HEK293 (cell line): ENCODE results near the gene MAML2.

ENCODE experiments used
- CTCF ChIA-PET: fragments of 350-600 bp; formaldehyde crosslinking; extraction: SDS; loops from one replicate; lab custom pipeline; 2021; ENCODE audit warnings: antibody characterized with exemption; lab: Yijun Ruan, JAX
- POLR2A ChIA-PET: fragments of 300-600 bp; formaldehyde crosslinking; extraction: SDS; loops from one replicate; lab custom pipeline; 2020; ENCODE audit warnings: antibody characterized with exemption, inconsistent platforms; lab: Yijun Ruan, JAX
- H3K27ac ChIP-seq: fragments of 200-500 bp; sonication (Bioruptor generic); 2 replicates; pipeline ENCODE4 v1.5.1; 2014; ENCODE audit warnings: low read depth, low read length, control low read depth, inconsistent platforms; ENCODE audit errors: extremely low read depth
- H3K36me3 ChIP-seq, 2 experiments: fragments of 200-500 bp in 1 of 2; sonication (Bioruptor generic) in 1 of 2; 1 replicate in 1 of 2; 2 replicates in 1 of 2; pipeline ENCODE4 v1.5.1; 2014 to 2017; ENCODE audit warnings: inconsistent platforms in 2 of 2, low read length in 2 of 2; ENCODE audit not compliant: control insufficient read depth in 2 of 2, insufficient read depth in 1 of 2
- H3K4me1 ChIP-seq: fragments of 200-500 bp; sonication (Bioruptor generic); 2 replicates; pipeline ENCODE4 v1.5.1; 2014; ENCODE audit warnings: mild to moderate bottlenecking, low read length, inconsistent platforms; ENCODE audit not compliant: control insufficient read depth, insufficient read depth
- H3K4me3 ChIP-seq: 2 replicates; pipeline ENCODE4 v1.5.1; 2011; ENCODE audit warnings: low read depth, mild to moderate bottlenecking, control low read depth, low read length, moderate library complexity
- H3K9me3 ChIP-seq: fragments of 200-500 bp; sonication (Bioruptor generic); 2 replicates; pipeline ENCODE4 v1.5.1; 2014; ENCODE audit warnings: low read depth, low read length, inconsistent platforms; ENCODE audit not compliant: control insufficient read depth, insufficient read depth
- EGR2 ChIP-seq: fragments of 450-650 bp; formaldehyde crosslinking; IDR thresholded peaks from 2 replicates; pipeline ENCODE4 v1.5.1; 2016; ENCODE audit warnings: low read depth, missing biosample characterization, missing genetic modification characterization
- GLI2 ChIP-seq: fragments of 450-650 bp; formaldehyde crosslinking; IDR thresholded peaks from 2 replicates; pipeline ENCODE4; 2017; ENCODE audit warnings: missing biosample characterization, missing genetic modification characterization, low read depth, borderline replicate concordance
- IKZF3 ChIP-seq: fragments of 450-650 bp; IDR thresholded peaks from 2 replicates; pipeline ENCODE4 v1.5.0; 2018; ENCODE audit warnings: missing biosample characterization, mild to moderate bottlenecking, missing genetic modification characterization, moderate library complexity
- PRDM1 ChIP-seq: fragments of 450-650 bp; formaldehyde crosslinking; IDR thresholded peaks from 2 replicates; pipeline ENCODE4; 2016; ENCODE audit warnings: missing biosample characterization, missing genetic modification characterization
- SALL2 ChIP-seq: fragments of 450-650 bp; formaldehyde crosslinking; IDR thresholded peaks from 2 replicates; pipeline ENCODE4 v1.5.0; 2017; ENCODE audit warnings: missing biosample characterization, mild to moderate bottlenecking, missing genetic modification characterization, borderline replicate concordance
- SP2 ChIP-seq: fragments of 450-650 bp; formaldehyde crosslinking; IDR thresholded peaks from 2 replicates; pipeline ENCODE4 v1.5.1; 2016; ENCODE audit warnings: missing biosample characterization, missing genetic modification characterization
- TRIM28 ChIP-seq: IDR thresholded peaks from 2 replicates; pipeline ENCODE4 v1.6.1; 2011; ENCODE audit warnings: low read length, control low read depth, borderline replicate concordance
- ZFHX2 ChIP-seq: fragments of 450-650 bp; formaldehyde crosslinking; conservative IDR thresholded peaks from 2 replicates; pipeline ENCODE4 v1.5.1; 2016; ENCODE audit warnings: missing biosample characterization, missing genetic modification characterization
- ZNF2 ChIP-seq: fragments of 450-650 bp; formaldehyde crosslinking; IDR thresholded peaks from 2 replicates; pipeline ENCODE4 v1.5.1; 2016; ENCODE audit warnings: missing biosample characterization, missing genetic modification characterization
- ZNF202 ChIP-seq: fragments of 450-650 bp; formaldehyde crosslinking; IDR thresholded peaks from 2 replicates; pipeline ENCODE4 v1.5.1; 2016; ENCODE audit warnings: missing biosample characterization, missing genetic modification characterization, borderline replicate concordance
- ZNF311 ChIP-seq: fragments of 450-650 bp; formaldehyde crosslinking; IDR thresholded peaks from 2 replicates; pipeline ENCODE4 v1.5.1; 2017; ENCODE audit warnings: missing biosample characterization, missing genetic modification characterization, borderline replicate concordance
- ZNF341 ChIP-seq: fragments of 450-650 bp; formaldehyde crosslinking; IDR thresholded peaks from 2 replicates; pipeline ENCODE4; 2016; ENCODE audit warnings: low read depth, missing biosample characterization, missing genetic modification characterization
- ZNF354C ChIP-seq: fragments of 450-650 bp; formaldehyde crosslinking; IDR thresholded peaks from 2 replicates; pipeline ENCODE4 v1.5.1; 2016; ENCODE audit warnings: missing biosample characterization, missing genetic modification characterization, low read depth, borderline replicate concordance
- ZNF521 ChIP-seq: fragments of 450-650 bp; formaldehyde crosslinking; IDR thresholded peaks from 2 replicates; pipeline ENCODE4 v1.5.1; 2017; ENCODE audit warnings: missing biosample characterization, mild to moderate bottlenecking, missing genetic modification characterization
- ZNF660 ChIP-seq: fragments of 450-650 bp; IDR thresholded peaks from 2 replicates; pipeline ENCODE4 v1.5.1; 2018; ENCODE audit warnings: missing biosample characterization, mild to moderate bottlenecking, missing genetic modification characterization
- ZNF768 ChIP-seq: fragments of 450-650 bp; formaldehyde crosslinking; IDR thresholded peaks from 2 replicates; pipeline ENCODE4 v1.5.1; 2018; ENCODE audit warnings: missing biosample characterization, mild to moderate bottlenecking, missing genetic modification characterization
- ZNF776 ChIP-seq: fragments of 450-650 bp; formaldehyde crosslinking; IDR thresholded peaks from 2 replicates; pipeline ENCODE4 v1.5.0; 2017; ENCODE audit warnings: missing biosample characterization, missing genetic modification characterization, borderline replicate concordance
- ZSCAN23 ChIP-seq: fragments of 450-650 bp; formaldehyde crosslinking; IDR thresholded peaks from 2 replicates; pipeline ENCODE4 v1.5.1; 2016; ENCODE audit warnings: missing biosample characterization, missing genetic modification characterization
- ZSCAN30 ChIP-seq: fragments of 450-650 bp; IDR thresholded peaks from 2 replicates; pipeline ENCODE4 v1.5.1; 2018; ENCODE audit warnings: missing biosample characterization, mild to moderate bottlenecking, missing genetic modification characterization, moderate library complexity
- ZXDB ChIP-seq: fragments of 450-650 bp; formaldehyde crosslinking; IDR thresholded peaks from 2 replicates; pipeline ENCODE4 v1.5.1; 2016; ENCODE audit warnings: missing biosample characterization, missing genetic modification characterization
- TF ChIP-seq, protein P1 (sequence below): fragments of 450-650 bp; formaldehyde crosslinking; IDR thresholded peaks from 2 replicates; pipeline ENCODE4 v1.5.1; 2016; ENCODE audit warnings: missing biosample characterization, missing genetic modification characterization
- TF ChIP-seq, protein P2 (sequence below): fragments of 450-650 bp; formaldehyde crosslinking; IDR thresholded peaks from 2 replicates; pipeline ENCODE4 v1.5.1; 2016; ENCODE audit warnings: missing biosample characterization, missing genetic modification characterization
- TF ChIP-seq, protein P3 (sequence below): fragments of 450-650 bp; formaldehyde crosslinking; IDR thresholded peaks from 2 replicates; pipeline ENCODE4 v1.5.1; 2016; ENCODE audit warnings: missing biosample characterization, missing genetic modification characterization
- TF ChIP-seq, protein P4 (sequence below): fragments of 450-650 bp; formaldehyde crosslinking; IDR thresholded peaks from 2 replicates; pipeline ENCODE4 v1.5.1; 2017; ENCODE audit warnings: missing biosample characterization, missing genetic modification characterization

Gene MAML2

DNA sequence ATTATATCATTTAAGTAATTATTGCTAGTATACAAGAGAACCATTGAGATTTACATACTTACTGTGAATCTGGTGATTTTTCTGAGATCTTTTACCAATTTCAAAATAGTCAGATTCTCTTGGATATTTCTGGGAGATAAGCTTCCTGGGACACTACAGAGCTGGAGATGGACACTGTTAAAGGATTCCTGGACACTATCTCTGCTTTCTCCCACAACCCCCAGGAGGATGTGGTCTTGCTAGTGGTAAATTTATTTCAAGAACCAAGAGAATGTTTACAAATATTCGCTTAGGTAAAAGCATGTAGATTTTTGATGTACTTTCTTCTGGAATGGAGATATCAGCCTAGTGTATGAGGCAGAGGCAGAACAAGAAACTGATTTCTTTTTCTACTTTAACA is 33.8 kb upstream of the MAML2 start:
- Histone ChIP-seq H3K9me3 (no peaks in the 10 kb centered on the region), H3K36me3 (peaks cover 0 to 37% of the 10 kb centered on the region in 2 experiments; a peak in 1 of 3 replicates), H3K27ac (no peak overlapping the region), H3K4me3 (no peak overlapping the region), H3K4me1 (no peaks in the 10 kb centered on the region)
- ChIA-PET POLR2A (no interaction called here), CTCF (no interaction called here)
- TF ChIP-seq, protein P1, sequence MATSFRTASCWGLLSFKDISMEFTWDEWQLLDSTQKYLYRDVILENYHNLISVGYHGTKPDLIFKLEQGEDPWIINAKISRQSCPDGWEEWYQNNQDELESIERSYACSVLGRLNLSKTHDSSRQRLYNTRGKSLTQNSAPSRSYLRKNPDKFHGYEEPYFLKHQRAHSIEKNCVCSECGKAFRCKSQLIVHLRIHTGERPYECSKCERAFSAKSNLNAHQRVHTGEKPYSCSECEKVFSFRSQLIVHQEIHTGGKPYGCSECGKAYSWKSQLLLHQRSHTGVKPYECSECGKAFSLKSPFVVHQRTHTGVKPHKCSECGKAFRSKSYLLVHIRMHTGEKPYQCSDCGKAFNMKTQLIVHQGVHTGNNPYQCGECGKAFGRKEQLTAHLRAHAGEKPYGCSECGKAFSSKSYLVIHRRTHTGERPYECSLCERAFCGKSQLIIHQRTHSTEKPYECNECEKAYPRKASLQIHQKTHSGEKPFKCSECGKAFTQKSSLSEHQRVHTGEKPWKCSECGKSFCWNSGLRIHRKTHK (tag by site-specific recombination) = no peak
- TF ChIP-seq SALL2 (tag by site-specific recombination) (no peak), IKZF3 (tag by site-specific recombination) (no peak), ZXDB (tag by site-specific recombination) (no peak), ZNF341 (tag by site-specific recombination) (no peak)
- TF ChIP-seq, protein P2, sequence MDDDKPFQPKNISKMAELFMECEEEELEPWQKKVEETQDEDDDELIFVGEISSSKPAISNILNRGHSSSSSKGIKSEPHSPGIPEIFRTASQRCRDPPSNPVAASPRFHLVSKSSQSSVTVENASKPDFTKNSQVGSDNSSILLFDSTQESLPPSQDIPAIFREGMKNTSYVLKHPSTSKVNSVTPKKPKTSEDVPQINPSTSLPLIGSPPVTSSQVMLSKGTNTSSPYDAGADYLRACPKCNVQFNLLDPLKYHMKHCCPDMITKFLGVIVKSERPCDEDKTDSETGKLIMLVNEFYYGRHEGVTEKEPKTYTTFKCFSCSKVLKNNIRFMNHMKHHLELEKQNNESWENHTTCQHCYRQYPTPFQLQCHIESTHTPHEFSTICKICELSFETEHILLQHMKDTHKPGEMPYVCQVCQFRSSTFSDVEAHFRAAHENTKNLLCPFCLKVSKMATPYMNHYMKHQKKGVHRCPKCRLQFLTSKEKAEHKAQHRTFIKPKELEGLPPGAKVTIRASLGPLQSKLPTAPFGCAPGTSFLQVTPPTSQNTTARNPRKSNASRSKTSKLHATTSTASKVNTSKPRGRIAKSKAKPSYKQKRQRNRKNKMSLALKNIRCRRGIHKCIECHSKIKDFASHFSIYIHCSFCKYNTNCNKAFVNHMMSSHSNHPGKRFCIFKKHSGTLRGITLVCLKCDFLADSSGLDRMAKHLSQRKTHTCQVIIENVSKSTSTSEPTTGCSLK = no peak

DNA sequence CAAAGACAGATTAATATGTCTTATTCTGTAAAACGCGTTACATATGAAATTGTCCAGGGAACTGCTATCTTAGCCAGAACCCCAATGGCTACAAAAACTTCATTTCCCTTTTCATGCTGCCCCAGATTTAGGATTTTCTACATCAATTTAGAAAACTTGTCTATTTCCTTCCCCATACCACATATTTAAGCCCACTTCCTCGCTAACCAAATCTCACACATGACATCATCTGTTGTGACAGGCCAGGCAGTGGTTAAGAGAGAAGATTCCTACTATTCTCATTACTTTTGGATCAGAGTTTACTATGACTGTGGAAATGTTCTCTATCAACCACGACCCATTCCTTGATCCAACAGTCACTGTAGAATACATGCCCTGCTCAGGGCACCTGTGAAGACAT is 30.8 kb upstream of the MAML2 start:
- peaks cover 0 to 33% of the 10 kb centered on the region in 2 experiments; a peak in 1 of 3 replicates for H3K36me3 ChIP-seq
- CTCF ChIA-PET = no interaction called here
- TF ChIP-seq ZFHX2 (tag by site-specific recombination) (no peak), ZSCAN30 (tag by site-specific recombination) (no peak), PRDM1 (tag by site-specific recombination) (no peak), EGR2 (tag by site-specific recombination) (no peak), ZNF311 (tag by site-specific recombination) (no peak), ZNF776 (tag by site-specific recombination) (no peak), ZNF354C (tag by site-specific recombination) (no peak), ZNF660 (tag by site-specific recombination) (no peak), SP2 (tag by site-specific recombination) (no peak), ZSCAN23 (tag by site-specific recombination) (no peak)
- TF ChIP-seq, protein P2 = no peak
- no peaks in the 10 kb centered on the region for H3K9me3 ChIP-seq
- H3K4me3 ChIP-seq = no peak overlapping the region
- POLR2A ChIA-PET = no interaction called here
- no peaks in the 10 kb centered on the region for H3K4me1 ChIP-seq
- H3K27ac ChIP-seq = no peak overlapping the region

DNA sequence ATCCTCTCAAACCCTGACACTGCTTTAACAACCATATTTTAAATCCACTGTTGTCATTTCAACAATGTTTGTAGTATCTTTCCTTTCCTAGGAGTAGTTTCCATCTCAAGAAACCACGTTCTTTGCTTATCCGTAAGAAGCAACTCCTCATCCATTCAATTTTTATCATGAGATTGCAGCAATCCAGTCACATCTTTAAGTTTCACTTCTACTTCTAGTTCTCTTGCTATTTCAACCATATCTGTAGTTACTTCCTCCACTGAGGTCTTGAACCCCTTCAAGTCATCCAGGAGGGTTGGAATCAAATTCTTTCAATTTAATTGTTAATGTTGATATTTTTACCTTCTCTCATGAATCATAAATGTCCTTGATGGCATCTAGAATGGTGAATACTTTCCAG is 24.3 kb upstream of the MAML2 start:
- ChIA-PET CTCF (no interaction called here), POLR2A (no interaction called here)
- H3K9me3 ChIP-seq = no peaks in the 10 kb centered on the region
- H3K4me3 ChIP-seq = no peak overlapping the region
- no peak overlapping the region for H3K27ac ChIP-seq
- H3K36me3 ChIP-seq = peaks cover 0 to 29% of the 10 kb centered on the region in 2 experiments; a peak in 1 of 3 replicates
- H3K4me1 ChIP-seq = no peaks in the 10 kb centered on the region
- TF ChIP-seq TRIM28 (no peak), ZNF521 (tag by site-specific recombination) (no peak), ZNF341 (tag by site-specific recombination) (no peak), ZNF768 (tag by site-specific recombination) (no peak), ZNF202 (tag by site-specific recombination) (no peak), GLI2 (no peak), ZNF2 (tag by site-specific recombination) (no peak)
- TF ChIP-seq, protein P3, sequence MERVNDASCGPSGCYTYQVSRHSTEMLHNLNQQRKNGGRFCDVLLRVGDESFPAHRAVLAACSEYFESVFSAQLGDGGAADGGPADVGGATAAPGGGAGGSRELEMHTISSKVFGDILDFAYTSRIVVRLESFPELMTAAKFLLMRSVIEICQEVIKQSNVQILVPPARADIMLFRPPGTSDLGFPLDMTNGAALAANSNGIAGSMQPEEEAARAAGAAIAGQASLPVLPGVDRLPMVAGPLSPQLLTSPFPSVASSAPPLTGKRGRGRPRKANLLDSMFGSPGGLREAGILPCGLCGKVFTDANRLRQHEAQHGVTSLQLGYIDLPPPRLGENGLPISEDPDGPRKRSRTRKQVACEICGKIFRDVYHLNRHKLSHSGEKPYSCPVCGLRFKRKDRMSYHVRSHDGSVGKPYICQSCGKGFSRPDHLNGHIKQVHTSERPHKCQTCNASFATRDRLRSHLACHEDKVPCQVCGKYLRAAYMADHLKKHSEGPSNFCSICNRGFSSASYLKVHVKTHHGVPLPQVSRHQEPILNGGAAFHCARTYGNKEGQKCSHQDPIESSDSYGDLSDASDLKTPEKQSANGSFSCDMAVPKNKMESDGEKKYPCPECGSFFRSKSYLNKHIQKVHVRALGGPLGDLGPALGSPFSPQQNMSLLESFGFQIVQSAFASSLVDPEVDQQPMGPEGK (tag by site-specific recombination) = no peak
- TF ChIP-seq, protein P4, sequence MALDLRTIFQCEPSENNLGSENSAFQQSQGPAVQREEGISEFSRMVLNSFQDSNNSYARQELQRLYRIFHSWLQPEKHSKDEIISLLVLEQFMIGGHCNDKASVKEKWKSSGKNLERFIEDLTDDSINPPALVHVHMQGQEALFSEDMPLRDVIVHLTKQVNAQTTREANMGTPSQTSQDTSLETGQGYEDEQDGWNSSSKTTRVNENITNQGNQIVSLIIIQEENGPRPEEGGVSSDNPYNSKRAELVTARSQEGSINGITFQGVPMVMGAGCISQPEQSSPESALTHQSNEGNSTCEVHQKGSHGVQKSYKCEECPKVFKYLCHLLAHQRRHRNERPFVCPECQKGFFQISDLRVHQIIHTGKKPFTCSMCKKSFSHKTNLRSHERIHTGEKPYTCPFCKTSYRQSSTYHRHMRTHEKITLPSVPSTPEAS = no peak
